ENCODE data around the gene SEMA6D. TPM values are rescaled to one million over a fixed set of nuclear protein-coding genes. Genes with fewer than 3 reads are reported as not detected.

Gene SEMA6D
- polyA plus RNA-seq, 1 of the 3 experiments (the other 2 are of a cell fraction) = 0.30 TPM

GRCh38 chr15:47750030-47750739 lies 32.9 kb downstream of the SEMA6D start:
- Histone ChIP-seq H3K36me3 (replicated peaks in 1 of 2; ENCODE audit: control insufficient read depth in 1 of 2, insufficient read depth in 2 of 2, low read length in 1 of 2) (no peaks in the 10 kb centered on the region), H3K9me2 (no peaks in the 10 kb centered on the region), H3K9me3 (no peaks in the 10 kb centered on the region; the same call in 1 of the 2 replicates), H3K9ac (no peak overlapping the region), H3K4me1 (ENCODE audit: control insufficient read depth in 1 of 2, insufficient read depth in 2 of 2, low read depth in 1 of 2, low read length in 1 of 2) (no peaks in the 10 kb centered on the region; a peak in 2 of 4 replicates), H2AFZ (ENCODE audit: low read depth) (no peak overlapping the region), H3K27me3 (ENCODE audit: insufficient read depth) (no peaks in the 10 kb centered on the region), H4K20me1 (ENCODE audit: insufficient read depth) (no peaks in the 10 kb centered on the region), H3K79me2 (ENCODE audit: insufficient read depth) (no peaks in the 10 kb centered on the region), H3K4me2 (no peak overlapping the region; the same call in 1 of the 2 replicates), H3K27ac (ENCODE audit: low read depth in 2 of 2, low read length in 1 of 2) (no peak overlapping the region), H3K4me3 (ENCODE audit: low read depth in 2 of 2, low read length in 1 of 2) (no peak overlapping the region), H3F3A (replicated peaks; ENCODE audit: insufficient read depth) (no peaks in the 10 kb centered on the region)
- ChIA-PET POLR2A (no interaction called here), CTCF (no interaction called here)
- TF ChIP-seq YY1 (IDR thresholded peaks at IDR 0.05; ENCODE audit: low read depth) (no peak), MAX (IDR thresholded peaks at IDR 0.05; ENCODE audit: low read depth) (no peak), CTCF (IDR thresholded peaks at IDR 0.05) (no peak), MEF2A (IDR thresholded peaks at IDR 0.05; ENCODE audit: borderline replicate concordance, low read depth) (no peak), RCOR1 (IDR thresholded peaks at IDR 0.05; ENCODE audit: low read length) (no peak), FOXJ3 (CRISPR knock-in tag; IDR thresholded peaks at IDR 0.05) (no peak), NRF1 (IDR thresholded peaks at IDR 0.05; ENCODE audit: low read depth, low read length) (no peak), GABPA (IDR thresholded peaks at IDR 0.05; ENCODE audit: low read depth) (no peak)
- WGBS (ENCODE audit: low lambda C conversion rate) = 24% methylated on average over 2 of the region's 2 CpGs
- DNase-seq = no peak

- H3K79me2 ChIP-seq (ENCODE audit: insufficient read depth) = no peaks in the 10 kb centered on the region
- H3K4me2 ChIP-seq = no peak overlapping the region; the same call in 1 of the 2 replicates
- no peaks in the 10 kb centered on the region for H3K36me3 ChIP-seq (replicated peaks in 1 of 2; ENCODE audit: control insufficient read depth in 1 of 2, insufficient read depth in 2 of 2, low read length in 1 of 2)
- no peak overlapping the region for H3K27ac ChIP-seq (ENCODE audit: low read depth in 2 of 2, low read length in 1 of 2)
- no peaks in the 10 kb centered on the region; the same call in 1 of the 2 replicates for H3K9me3 ChIP-seq
- H3K9ac ChIP-seq = no peak overlapping the region
- 49% methylated on average over 4 of the region's 4 CpGs for WGBS (ENCODE audit: low lambda C conversion rate)
- H3F3A ChIP-seq (replicated peaks; ENCODE audit: insufficient read depth) = no peaks in the 10 kb centered on the region
- H3K9me2 ChIP-seq = no peaks in the 10 kb centered on the region
- no peaks in the 10 kb centered on the region for H4K20me1 ChIP-seq (ENCODE audit: insufficient read depth)
- H3K4me3 ChIP-seq (ENCODE audit: low read depth in 2 of 2, low read length in 1 of 2) = no peak overlapping the region
- H3K27me3 ChIP-seq (ENCODE audit: insufficient read depth) = no peaks in the 10 kb centered on the region
- ChIA-PET POLR2A (no interaction called here), CTCF (no interaction called here)
- no peak for DNase-seq
- H2AFZ ChIP-seq (ENCODE audit: low read depth) = no peak overlapping the region
- no peaks in the 10 kb centered on the region; a peak in 2 of 4 replicates for H3K4me1 ChIP-seq (ENCODE audit: control insufficient read depth in 1 of 2, insufficient read depth in 2 of 2, low read depth in 1 of 2, low read length in 1 of 2)
- TF ChIP-seq JUND (IDR thresholded peaks at IDR 0.05) (no peak), NFIC (IDR thresholded peaks at IDR 0.05; ENCODE audit: borderline replicate concordance) (no peak), MAX (IDR thresholded peaks at IDR 0.05; ENCODE audit: low read depth) (no peak), USF1 (IDR thresholded peaks at IDR 0.05; ENCODE audit: borderline replicate concordance, low read depth) (no peak), TEAD4 (IDR thresholded peaks at IDR 0.05; ENCODE audit: borderline replicate concordance, insufficient read depth) (no peak), REST (IDR thresholded peaks at IDR 0.05; ENCODE audit: low read depth, low read length) (no peak), NRF1 (IDR thresholded peaks at IDR 0.05; ENCODE audit: low read depth, low read length) (no peak), ELF1 (IDR thresholded peaks at IDR 0.05) (no peak), IRF3 (IDR thresholded peaks at IDR 0.05; ENCODE audit: low read depth, low read length) (no peak), YY1 (IDR thresholded peaks at IDR 0.05; ENCODE audit: low read depth) (no peak), SMC3 (IDR thresholded peaks at IDR 0.05; ENCODE audit: low read depth, low read length) (no peak), TAF1 (IDR thresholded peaks at IDR 0.05; ENCODE audit: borderline replicate concordance, low read depth, low read length) (no peak), RCOR1 (IDR thresholded peaks at IDR 0.05; ENCODE audit: low read length) (no peak), RAD21 (IDR thresholded peaks at IDR 0.05; ENCODE audit: low read length) (no peak), FOXM1 (IDR thresholded peaks at IDR 0.05; ENCODE audit: low read depth) (no peak), MXI1 (IDR thresholded peaks at IDR 0.05; ENCODE audit: low read depth, low read length) (no peak)
These were observed 33.5 kb downstream of the SEMA6D start for GRCh38 chr15:47750740-47751262.

Data from SK-N-SH (cell line).